GM12872 (cell line): ENCODE results near the gene SNX14.

Source experiments
- CTCF ChIP-seq: IDR thresholded peaks from 3 replicates; pipeline ENCODE4 v1.5.1; 2011; ENCODE audit warnings: low read depth, mild to moderate bottlenecking, low read length, moderate library complexity; ENCODE audit not compliant: insufficient read depth

The SNX14 gene

GRCh38 chr6:85580118-85580877, 13.4 kb downstream of the SNX14 start:
- no peak for TF ChIP-seq CTCF

- TF ChIP-seq CTCF: no peak
Measured at GRCh38 chr6:85579581-85579980, 14.1 kb downstream of the SNX14 start.

GRCh38 chr6:85576476-85576875, 17.2 kb downstream of the SNX14 start:
- TF ChIP-seq CTCF: no peak

GRCh38 chr6:85574932-85575598, 18.6 kb downstream of the SNX14 start:
- no peak for TF ChIP-seq CTCF

- no peak for TF ChIP-seq CTCF
Measured at GRCh38 chr6:85569323-85569722, 24.3 kb downstream of the SNX14 start.

- no peak for TF ChIP-seq CTCF
Measured at GRCh38 chr6:85568411-85568810, 25.2 kb downstream of the SNX14 start.

- TF ChIP-seq CTCF: no peak
Measured at GRCh38 chr6:85565736-85566135, 27.9 kb downstream of the SNX14 start.
